Stimulated activated naive CD4-positive, alpha-beta T cell treated with Interleukin-2 at 50 U/mL for 16 hours (primary cell): Measurements from ENCODE around the gene LRRC34.

Experiments
- DNase-seq: peaks from one replicate; lab custom pipeline; 2025; lab: John Stamatoyannopoulos, UW

Gene LRRC34

DNA sequence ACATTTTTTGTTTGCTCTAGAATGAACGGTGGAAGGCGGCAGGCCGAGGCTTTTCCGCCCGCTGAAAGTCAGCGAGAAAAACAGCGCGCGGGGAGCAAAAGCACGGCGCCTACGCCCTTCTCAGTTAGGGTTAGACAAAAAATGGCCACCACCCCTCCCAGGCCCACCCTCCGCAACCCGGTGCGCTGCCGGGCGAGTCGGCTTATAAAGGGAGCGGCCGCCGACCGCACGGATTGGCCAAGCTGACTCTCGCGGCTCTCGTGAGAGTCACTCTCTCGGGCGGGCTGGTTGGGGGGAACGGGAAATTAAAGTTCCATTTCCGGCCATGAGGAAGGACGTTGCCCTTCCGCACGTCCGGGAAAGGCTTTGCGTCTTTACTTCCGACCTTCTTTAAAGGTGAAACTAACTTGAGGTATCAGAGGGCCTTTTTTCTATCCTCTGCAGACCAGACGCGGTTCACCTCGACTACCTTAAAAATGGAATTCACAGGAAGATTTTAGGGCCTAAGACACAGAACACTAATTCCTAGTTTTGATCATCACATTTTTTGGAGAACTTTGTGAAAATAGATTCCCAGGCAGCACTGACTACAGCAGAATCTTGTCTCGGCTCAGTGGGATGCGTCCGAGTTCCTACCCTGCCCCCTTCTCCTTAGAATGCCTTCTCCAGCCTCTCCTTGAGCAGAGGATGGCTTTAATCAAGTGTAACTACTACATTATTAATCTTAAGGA, 47.7 kb downstream of the LRRC34 start, which contains the start of gene TERC:
Gene TERC, minus strand, starts transcription at position 179 of the 731 bp plus-strand sequence.
- peak; percentile 88 for DNase-seq

DNA sequence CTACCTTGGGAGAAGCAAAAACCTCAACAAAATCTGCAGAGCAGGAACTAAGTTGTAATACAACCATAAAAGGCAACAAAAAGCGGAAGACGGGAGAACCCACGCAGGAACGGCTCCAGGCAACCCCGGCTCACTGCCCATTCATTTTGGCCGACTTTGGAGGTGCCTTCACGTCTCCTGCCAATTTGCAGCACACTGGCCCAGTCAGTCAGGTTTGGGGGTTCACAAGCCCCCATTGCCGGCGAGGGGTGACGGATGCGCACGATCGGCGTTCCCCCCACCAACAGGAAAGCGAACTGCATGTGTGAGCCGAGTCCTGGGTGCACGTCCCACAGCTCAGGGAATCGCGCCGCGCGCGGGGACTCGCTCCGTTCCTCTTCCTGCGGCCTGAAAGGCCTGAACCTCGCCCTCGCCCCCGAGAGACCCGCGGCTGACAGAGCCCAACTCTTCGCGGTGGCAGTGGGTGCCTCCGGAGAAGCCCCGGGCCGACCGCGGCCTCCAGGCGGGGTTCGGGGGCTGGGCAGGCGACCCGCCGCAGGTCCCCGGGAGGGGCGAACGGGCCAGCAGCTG, 48.3 kb downstream of the LRRC34 start:
- DNase-seq = peak; percentile 45

DNA sequence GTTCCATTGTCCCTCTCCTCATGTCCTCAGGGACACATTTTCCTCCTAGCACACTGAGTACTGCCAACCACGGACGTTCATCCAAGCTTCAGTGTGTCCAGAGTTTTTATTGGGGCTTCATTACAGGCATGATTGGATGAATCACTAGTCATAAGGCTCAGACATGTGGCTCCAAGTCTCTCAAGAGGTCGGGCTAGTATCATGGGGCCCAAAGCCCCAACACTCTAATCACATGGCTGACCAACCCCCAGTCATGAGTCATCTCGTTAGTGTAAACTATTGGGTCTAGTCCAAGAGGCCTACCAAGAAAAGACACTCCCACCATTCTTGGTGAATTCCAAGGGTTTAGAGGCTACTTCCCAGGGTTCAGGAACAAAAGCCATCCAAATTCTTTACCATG, 52.2 kb downstream of the LRRC34 start:
- DNase-seq = no peak

DNA sequence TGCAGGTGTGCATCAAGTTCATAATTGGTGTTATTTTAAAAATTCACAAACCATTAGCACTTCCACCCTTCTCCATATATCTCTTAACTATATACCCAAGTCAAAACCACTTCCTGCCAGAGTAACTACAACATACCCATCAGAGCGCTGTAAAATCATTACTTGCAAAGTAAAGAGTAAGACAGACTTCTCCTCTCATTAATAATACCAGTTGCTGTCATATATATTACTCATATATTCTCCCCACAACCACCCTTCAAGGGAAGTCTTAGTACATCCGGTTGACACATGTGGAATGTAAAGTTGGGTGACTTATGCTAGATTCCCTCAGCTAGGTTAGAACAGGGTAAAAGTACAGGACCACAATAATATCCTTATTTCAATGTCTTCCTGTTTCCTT, 53.4 kb downstream of the LRRC34 start:
- no peak for DNase-seq

GRCh38 chr3:169758359-169758994, 54.2 kb downstream of the LRRC34 start:
- no peak for DNase-seq

DNA sequence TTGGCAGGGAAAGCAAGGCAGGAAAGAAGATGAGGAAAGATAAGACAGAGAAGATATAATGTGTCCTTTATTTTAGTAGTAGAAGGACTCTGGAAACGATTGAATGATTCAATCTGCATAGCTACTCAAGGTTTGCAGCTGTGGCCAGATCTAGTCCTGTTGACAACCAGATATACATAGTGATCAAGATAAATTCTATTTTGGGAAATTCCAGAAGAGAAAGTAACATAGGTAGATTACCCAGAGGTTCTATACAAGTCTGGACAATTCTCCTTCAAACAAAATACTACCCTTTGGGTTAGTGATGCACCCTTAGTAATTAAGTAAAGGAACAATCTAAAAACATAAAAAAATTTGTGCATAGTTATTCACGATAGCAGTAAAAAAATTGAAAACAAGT, 57.2 kb downstream of the LRRC34 start:
- DNase-seq = no peak

- DNase-seq = no peak
Measured at GRCh38 chr3:169754711-169755110, 58.0 kb downstream of the LRRC34 start.

GRCh38 chr3:169751875-169752274, 60.8 kb downstream of the LRRC34 start:
- no peak for DNase-seq

- DNase-seq = no peak
Measured at GRCh38 chr3:169750665-169751064, 62.0 kb downstream of the LRRC34 start.

DNA sequence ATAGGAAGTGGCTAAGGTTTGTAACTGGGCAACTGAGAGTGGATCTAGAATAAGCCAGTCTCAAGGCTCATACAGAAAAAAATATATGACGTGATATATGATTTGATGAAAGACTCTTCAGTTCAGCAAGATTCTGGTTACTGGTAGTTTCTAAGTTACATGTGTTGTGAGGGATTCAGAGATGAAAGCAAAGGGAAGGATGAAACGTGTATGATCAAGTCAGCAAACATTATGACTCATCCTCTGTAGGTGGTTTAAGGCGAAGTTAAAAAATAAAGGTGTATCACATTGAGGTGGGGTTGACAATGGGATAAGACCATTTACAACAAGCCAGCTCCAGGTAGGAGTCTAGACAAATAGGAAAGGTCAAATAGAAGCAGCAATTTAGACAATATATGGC, 64.0 kb downstream of the LRRC34 start:
- no peak for DNase-seq

GRCh38 chr3:169746924-169747323, 65.8 kb downstream of the LRRC34 start:
- no peak for DNase-seq

DNA sequence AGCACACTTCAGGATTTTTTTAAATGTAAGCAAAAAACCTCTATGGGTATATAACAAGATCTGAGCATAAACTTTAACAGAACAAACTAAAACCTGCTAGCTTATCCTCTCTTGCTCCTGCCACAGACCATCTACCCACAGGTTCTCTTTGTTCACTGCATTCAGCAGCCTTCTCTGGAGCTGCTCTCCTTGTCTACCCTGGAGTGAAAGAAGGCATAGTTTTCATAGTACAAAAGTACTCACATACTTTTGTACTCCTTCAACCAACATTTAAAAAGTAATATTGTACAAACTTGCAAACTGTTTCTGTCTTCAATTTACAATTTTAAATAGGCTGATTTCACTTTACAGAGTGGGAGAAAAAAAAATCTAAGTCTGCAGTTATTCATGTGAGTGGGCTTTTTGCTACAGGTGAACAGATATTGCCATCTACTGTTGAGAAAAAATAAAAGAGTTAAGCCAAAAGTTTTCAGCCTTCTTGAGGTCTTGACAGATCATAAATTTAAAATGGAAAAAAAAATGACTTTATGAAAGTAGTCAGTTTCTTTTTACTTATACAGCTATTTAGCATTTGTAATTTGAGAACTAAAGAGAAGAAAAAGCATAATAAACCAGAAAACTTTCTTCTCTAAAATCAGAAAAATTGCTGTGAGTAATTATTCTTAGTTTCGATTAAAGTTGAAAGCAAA, 68.2 kb downstream of the LRRC34 start:
- no peak for DNase-seq
